OCI-LY1 (cell line): ENCODE measurements around the gene PPIG.
"Not testable (repeated sequence)": the region's sequence is repeated elsewhere in the genome, so short reads cannot be mapped to it uniquely, and the experiment has no call there.

ENCODE experiments used
- H2AFZ ChIP-seq: fragments of 200-600 bp; sonication (generic), shearing (Covaris generic); 2 replicates; pipeline ENCODE4 v1.6.0; 2014; ENCODE audit warnings: antibody characterized with exemption, mild to moderate bottlenecking, low read length
- H3F3A ChIP-seq: fragments of 200-600 bp; sonication (generic), shearing (Covaris generic); 2 replicates; pipeline ENCODE4 v1.6.0; 2014; ENCODE audit warnings: mild to moderate bottlenecking, antibody characterized with exemption, low read length, moderate library complexity; ENCODE audit not compliant: insufficient read depth
- H3K27ac ChIP-seq: fragments of 200-600 bp; sonication (generic); 2 replicates; pipeline ENCODE4 v1.5.1; 2014; ENCODE audit warnings: low read length, mixed run types, mild to moderate bottlenecking, low read depth; ENCODE audit not compliant: poor library complexity, severe bottlenecking
- H3K27me3 ChIP-seq: fragments of 200-600 bp; sonication (generic); 2 replicates; pipeline ENCODE4 v1.6.0; 2014; ENCODE audit warnings: antibody characterized with exemption, mild to moderate bottlenecking, low read length, moderate library complexity; ENCODE audit not compliant: insufficient read depth
- H3K36me3 ChIP-seq: fragments of 200-600 bp; sonication (generic); 2 replicates; pipeline ENCODE4 v1.6.1; 2014; ENCODE audit warnings: mild to moderate bottlenecking, antibody characterized with exemption, low read length, moderate library complexity, mixed read lengths; ENCODE audit not compliant: insufficient read depth
- H3K4me1 ChIP-seq: fragments of 200-600 bp; sonication (generic); 2 replicates; pipeline ENCODE4 v1.5.1; 2014; ENCODE audit warnings: mild to moderate bottlenecking, low read length, moderate library complexity; ENCODE audit not compliant: insufficient read depth, severe bottlenecking
- H3K4me2 ChIP-seq: fragments of 200-600 bp; sonication (generic), shearing (Covaris generic); 2 replicates; pipeline ENCODE4 v1.6.1; 2014; ENCODE audit warnings: low read length
- H3K4me3 ChIP-seq: fragments of 200-600 bp; sonication (generic); 2 replicates; pipeline ENCODE4 v1.5.1; 2014; ENCODE audit warnings: low read length, low read depth, mild to moderate bottlenecking, mixed read lengths; ENCODE audit not compliant: poor library complexity, severe bottlenecking
- H3K79me2 ChIP-seq: fragments of 200-600 bp; shearing (Covaris generic); 2 replicates; pipeline ENCODE4 v1.6.1; 2016; ENCODE audit warnings: mixed run types, low read length, mixed read lengths; ENCODE audit not compliant: insufficient read depth
- H3K9ac ChIP-seq: fragments of 200-600 bp; sonication (generic), shearing (Covaris generic); 2 replicates; pipeline ENCODE4 v1.6.1; 2014; ENCODE audit warnings: mild to moderate bottlenecking, low read length, mixed read lengths
- H3K9me2 ChIP-seq: fragments of 200-600 bp; sonication (generic), shearing (Covaris generic); 2 replicates; pipeline ENCODE4 v1.6.1; 2014; ENCODE audit warnings: low read depth, mild to moderate bottlenecking, low read length, mixed read lengths
- H3K9me3 ChIP-seq: fragments of 200-600 bp; shearing (Covaris generic); 2 replicates; pipeline ENCODE4 v1.6.1; 2014; ENCODE audit warnings: low read length, mixed read lengths
- H4K20me1 ChIP-seq: fragments of 200-600 bp; sonication (generic), shearing (Covaris generic); 2 replicates; pipeline ENCODE4 v1.6.0; 2016; ENCODE audit warnings: mild to moderate bottlenecking, low read length; ENCODE audit not compliant: insufficient read depth
- CTCF ChIP-seq: fragments of 200-600 bp; sonication (generic), shearing (Covaris generic); IDR thresholded peaks from 2 replicates; pipeline ENCODE4 v1.5.1; 2017; ENCODE audit warnings: mild to moderate bottlenecking, antibody characterized with exemption, low read length, moderate library complexity, mixed read lengths
- EZH2 ChIP-seq: fragments of 200-600 bp; sonication (generic), shearing (Covaris generic); IDR thresholded peaks from 2 replicates; pipeline ENCODE4 v1.8.0; 2017; ENCODE audit warnings: borderline replicate concordance, mixed run types, mild to moderate bottlenecking, antibody characterized with exemption, low read length, moderate library complexity, mixed read lengths

The PPIG gene

GRCh38 chr2:169684135-169684565 is 100.0 kb downstream of the PPIG start:
- no peak overlapping the region for H3K4me2 ChIP-seq
- H3K4me3 ChIP-seq, result no peak overlapping the region

GRCh38 chr2:169684712-169685111 is 100.6 kb downstream of the PPIG start:
- H3K79me2 ChIP-seq, H3K9me3 ChIP-seq, H3K36me3 ChIP-seq, H2AFZ ChIP-seq, H3K4me3 ChIP-seq, H3K4me1 ChIP-seq, H3K27ac ChIP-seq, H4K20me1 ChIP-seq, H3K4me2 ChIP-seq, H3K9me2 ChIP-seq, H3K27me3 ChIP-seq, H3K9ac ChIP-seq, H3F3A ChIP-seq: not testable (repeated sequence)

More at GRCh38 chr2:169684135-169684565, 100.0 kb downstream of the PPIG start:
- Histone ChIP-seq H3F3A (no peaks in the 10 kb centered on the region), H3K27me3 (no peaks in the 10 kb centered on the region), H3K9ac (no peak overlapping the region), H3K9me3 (no peaks in the 10 kb centered on the region), H3K4me1 (no peaks in the 10 kb centered on the region), H3K9me2 (no peaks in the 10 kb centered on the region), H3K79me2 (no peaks in the 10 kb centered on the region), H2AFZ (no peak overlapping the region), H4K20me1 (no peaks in the 10 kb centered on the region), H3K27ac (no peak overlapping the region), H3K36me3 (no peaks in the 10 kb centered on the region; the same call in 1 of the 2 replicates)
- no peak for TF ChIP-seq EZH2
- no peak for TF ChIP-seq CTCF

- not testable (repeated sequence) for H3F3A ChIP-seq, H3K27ac ChIP-seq, H3K4me3 ChIP-seq, H3K9ac ChIP-seq, H3K9me2 ChIP-seq, H3K9me3 ChIP-seq, H3K4me2 ChIP-seq, H3K4me1 ChIP-seq, H2AFZ ChIP-seq, H3K27me3 ChIP-seq, H4K20me1 ChIP-seq, H3K79me2 ChIP-seq, H3K36me3 ChIP-seq
Observed at GRCh38 chr2:169686825-169687224, 102.7 kb downstream of the PPIG start.

GRCh38 chr2:169687943-169688342 is 103.8 kb downstream of the PPIG start:
- not testable (repeated sequence) for H3K9ac ChIP-seq, H3K36me3 ChIP-seq, H4K20me1 ChIP-seq, H3K27ac ChIP-seq, H3K27me3 ChIP-seq, H3K79me2 ChIP-seq, H3F3A ChIP-seq, H3K9me2 ChIP-seq, H3K9me3 ChIP-seq, H3K4me1 ChIP-seq, H2AFZ ChIP-seq, H3K4me3 ChIP-seq, H3K4me2 ChIP-seq

GRCh38 chr2:169690958-169691357 is 106.8 kb downstream of the PPIG start:
- Histone ChIP-seq H3K27me3 (no peaks in the 10 kb centered on the region), H3K4me2 (no peak overlapping the region), H3K9ac (no peak overlapping the region), H3F3A (no peaks in the 10 kb centered on the region), H2AFZ (no peak overlapping the region), H3K36me3 (no peaks in the 10 kb centered on the region), H3K4me1 (peaks cover 18% of the 10 kb centered on the region), H3K9me3 (no peaks in the 10 kb centered on the region), H3K79me2 (no peaks in the 10 kb centered on the region), H4K20me1 (no peaks in the 10 kb centered on the region), H3K4me3 (no peak overlapping the region), H3K9me2 (no peaks in the 10 kb centered on the region), H3K27ac (no peak overlapping the region)
- TF ChIP-seq EZH2 (no peak), CTCF (no peak)
